Stimulated activated CD4-positive, alpha-beta T cell treated with anti-CD3 and anti-CD28 coated beads, Interleukin-15, amount 100 ng/mL, for 1 hour (primary cell): Measurements from ENCODE around the gene KIAA1755.
"Not testable (repeated sequence)": the region's sequence is repeated elsewhere in the genome, so short reads cannot be mapped to it uniquely, and the experiment has no call there.

Source experiments
- DNase-seq, 2 donors: peaks; one replicate each; pipeline ENCODE4 v3.0.0-alpha.2; 2020; ENCODE audit warnings: low read depth in 1 of 2, low spot score in 1 of 2

Gene KIAA1755

GRCh38 chr20:38267296-38267695 is 6.8 kb upstream of the KIAA1755 start:
- no peak for DNase-seq

- no peak for DNase-seq
Measured at GRCh38 chr20:38266426-38266825, 5.9 kb upstream of the KIAA1755 start.

GRCh38 chr20:38262931-38263330 is 2.4 kb upstream of the KIAA1755 start:
- DNase-seq = no peak

- no peak for DNase-seq
Measured at GRCh38 chr20:38261054-38261390, 487 bp upstream of the KIAA1755 start.

GRCh38 chr20:38260025-38260377 is 534 bp downstream of the KIAA1755 start:
- DNase-seq = no peak

GRCh38 chr20:38258545-38259215 is 1.9 kb downstream of the KIAA1755 start:
- no peak for DNase-seq

GRCh38 chr20:38256966-38257365 is 3.6 kb downstream of the KIAA1755 start:
- no peak for DNase-seq

GRCh38 chr20:38256021-38256420 is 4.5 kb downstream of the KIAA1755 start:
- no peak for DNase-seq

- DNase-seq = no peak
Measured at GRCh38 chr20:38255393-38255792, 5.1 kb downstream of the KIAA1755 start.

- not testable (repeated sequence) for DNase-seq
Measured at GRCh38 chr20:38254621-38255020, 5.9 kb downstream of the KIAA1755 start.

GRCh38 chr20:38253571-38253970 is 7.0 kb downstream of the KIAA1755 start:
- DNase-seq = no peak

GRCh38 chr20:38252292-38253288 is 7.9 kb downstream of the KIAA1755 start:
- DNase-seq = no peak

- not testable (repeated sequence) for DNase-seq
Measured at GRCh38 chr20:38251441-38251840, 9.1 kb downstream of the KIAA1755 start.

- no peak for DNase-seq
Measured at GRCh38 chr20:38250609-38251008, 9.9 kb downstream of the KIAA1755 start.

GRCh38 chr20:38249536-38250310 is 10.8 kb downstream of the KIAA1755 start:
- DNase-seq = no peak

- no peak for DNase-seq
Measured at GRCh38 chr20:38248133-38248532, 12.4 kb downstream of the KIAA1755 start.

- not testable (repeated sequence) for DNase-seq
Measured at GRCh38 chr20:38247725-38248124, 12.8 kb downstream of the KIAA1755 start.

GRCh38 chr20:38247166-38247509 is 13.4 kb downstream of the KIAA1755 start:
- no peak for DNase-seq

- no peak for DNase-seq
Measured at GRCh38 chr20:38246357-38247165, 14.0 kb downstream of the KIAA1755 start.

GRCh38 chr20:38245753-38246152 is 14.8 kb downstream of the KIAA1755 start:
- DNase-seq = no peak

GRCh38 chr20:38243709-38244020 is 16.9 kb downstream of the KIAA1755 start:
- DNase-seq = no peak
